AG08396 (cell line): ENCODE results near the gene MGME1.

ENCODE experiments used
- DNase-seq: peaks from one replicate; pipeline ENCODE4 v3.0.0; 2012; ENCODE audit warnings: low spot score, mixed read lengths

MGME1 gene

GRCh38 chr20:17992847-17993513 lies 24.2 kb downstream of the MGME1 start:
- no peak for DNase-seq

GRCh38 chr20:17993546-17993945 lies 24.7 kb downstream of the MGME1 start:
- DNase-seq = no peak

- peak; percentile 71 for DNase-seq
Observed at GRCh38 chr20:17995967-17996819, 27.4 kb downstream of the MGME1 start.

GRCh38 chr20:17998446-17998845 lies 29.6 kb downstream of the MGME1 start:
- DNase-seq = no peak

GRCh38 chr20:17999566-17999965 lies 30.7 kb downstream of the MGME1 start:
- DNase-seq = no peak

- DNase-seq = peak; percentile 75
Observed at GRCh38 chr20:18001131-18001921, 32.5 kb downstream of the MGME1 start.

GRCh38 chr20:18003897-18004296 lies 35.1 kb downstream of the MGME1 start:
- DNase-seq = no peak

- peak; percentile 32 for DNase-seq
Observed at GRCh38 chr20:18004384-18005031, 35.7 kb downstream of the MGME1 start.

GRCh38 chr20:18005170-18005989 lies 36.6 kb downstream of the MGME1 start:
- no peak for DNase-seq

- DNase-seq = no peak
Observed at GRCh38 chr20:18005990-18006364, 37.2 kb downstream of the MGME1 start.

- DNase-seq = no peak
Observed at GRCh38 chr20:18006684-18007083, 37.9 kb downstream of the MGME1 start.

GRCh38 chr20:18007534-18008292 lies 38.9 kb downstream of the MGME1 start:
- no peak for DNase-seq

- no peak for DNase-seq
Observed at GRCh38 chr20:18009116-18009515, 40.3 kb downstream of the MGME1 start.

GRCh38 chr20:18011482-18011881 lies 42.7 kb downstream of the MGME1 start:
- no peak for DNase-seq

GRCh38 chr20:18011951-18012645 lies 43.3 kb downstream of the MGME1 start:
- DNase-seq = no peak

GRCh38 chr20:18012901-18013300 lies 44.1 kb downstream of the MGME1 start:
- no peak for DNase-seq

- no peak for DNase-seq
Observed at GRCh38 chr20:18014411-18014810, 45.6 kb downstream of the MGME1 start.

- DNase-seq = no peak
Observed at GRCh38 chr20:18016772-18017171, 48.0 kb downstream of the MGME1 start.

- DNase-seq = no peak
Observed at GRCh38 chr20:18018100-18018499, 49.3 kb downstream of the MGME1 start.

- peak; percentile 56 for DNase-seq
Observed at GRCh38 chr20:18019068-18019467, 50.2 kb downstream of the MGME1 start.
